Kidney capillary endothelial cell (primary cell): ENCODE results near the gene DAB1.

Experiments used
- DNase-seq: peaks from one replicate; pipeline ENCODE4 v3.0.0-alpha.2; 2018; ENCODE audit warnings: low spot score

Gene DAB1

DNA sequence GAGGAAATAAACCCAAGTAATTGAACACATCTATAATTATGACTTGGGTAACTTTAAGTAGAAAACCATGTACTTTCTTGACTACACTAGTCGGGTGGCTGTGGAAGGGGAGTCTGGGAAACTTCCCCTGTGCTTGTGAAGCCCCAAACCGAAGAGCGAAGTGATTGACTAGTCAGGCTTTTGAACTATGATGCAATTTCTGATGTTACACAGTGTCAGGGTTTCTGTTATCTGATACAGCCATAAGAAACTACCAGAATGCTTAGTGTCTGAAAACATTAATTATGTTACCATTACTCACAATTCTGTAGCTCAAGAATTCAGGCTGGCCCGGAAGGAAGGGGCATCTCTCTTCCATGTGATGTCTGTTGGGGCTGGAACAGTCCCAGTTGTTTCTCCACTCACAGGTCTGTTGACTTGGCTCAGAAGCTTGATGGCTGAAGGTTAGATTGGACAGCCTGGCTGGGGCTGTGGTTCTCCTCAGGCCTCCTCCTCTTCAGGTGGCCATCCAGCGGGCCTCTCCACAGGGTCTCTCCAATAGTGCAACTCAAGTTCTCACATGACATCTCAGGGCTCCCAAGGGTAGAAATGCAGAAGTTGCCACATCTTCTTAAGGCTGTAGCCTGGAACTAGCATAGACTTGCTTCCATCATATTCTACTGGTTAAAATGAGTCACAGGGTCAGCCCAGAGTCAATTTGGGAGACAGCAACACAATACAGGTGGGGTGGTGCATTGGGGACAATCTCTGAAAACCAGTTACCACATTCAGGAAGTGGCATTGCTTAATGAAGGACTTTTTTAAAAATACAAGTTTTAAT, 449.7 kb downstream of the DAB1 start:
- DNase-seq: no peak

DNA sequence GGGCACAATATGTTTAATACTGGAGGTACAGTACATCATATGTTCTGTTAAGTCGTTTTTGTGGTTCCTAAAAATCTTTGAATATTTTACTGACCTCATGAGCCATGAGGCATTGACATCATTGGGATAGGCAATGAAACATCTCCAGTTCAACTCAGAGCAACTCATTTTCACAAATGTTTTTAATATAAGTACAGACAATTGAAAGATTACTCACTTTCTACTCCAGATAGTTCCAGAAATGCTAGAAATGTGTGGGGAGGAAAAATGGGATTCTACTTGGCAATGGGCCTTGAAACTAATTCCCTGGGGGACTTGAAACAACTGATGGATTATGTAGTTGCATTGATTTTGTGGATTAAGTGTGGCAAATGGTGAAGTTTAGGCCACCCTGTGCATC, 450.9 kb downstream of the DAB1 start:
- DNase-seq: no peak

DNA sequence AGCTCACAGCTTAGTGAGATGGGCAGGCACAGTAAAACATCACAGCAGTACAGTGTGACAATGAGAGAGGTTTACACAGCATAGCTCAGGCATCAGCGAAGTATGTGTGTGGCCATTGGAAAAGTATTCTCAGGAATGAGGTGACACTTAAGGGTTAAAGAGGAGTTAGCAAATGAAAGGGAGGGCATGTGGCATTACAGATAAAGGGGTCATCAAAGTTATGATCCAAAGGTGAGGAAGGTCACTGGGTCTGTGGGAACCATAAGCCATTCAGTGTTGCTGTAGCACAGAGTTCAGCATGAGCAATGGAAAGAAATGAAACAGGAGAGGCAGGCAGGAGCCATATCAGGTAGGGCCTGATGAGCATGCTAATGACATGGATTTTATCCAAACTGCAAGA, 453.6 kb downstream of the DAB1 start:
- DNase-seq: no peak

DNA sequence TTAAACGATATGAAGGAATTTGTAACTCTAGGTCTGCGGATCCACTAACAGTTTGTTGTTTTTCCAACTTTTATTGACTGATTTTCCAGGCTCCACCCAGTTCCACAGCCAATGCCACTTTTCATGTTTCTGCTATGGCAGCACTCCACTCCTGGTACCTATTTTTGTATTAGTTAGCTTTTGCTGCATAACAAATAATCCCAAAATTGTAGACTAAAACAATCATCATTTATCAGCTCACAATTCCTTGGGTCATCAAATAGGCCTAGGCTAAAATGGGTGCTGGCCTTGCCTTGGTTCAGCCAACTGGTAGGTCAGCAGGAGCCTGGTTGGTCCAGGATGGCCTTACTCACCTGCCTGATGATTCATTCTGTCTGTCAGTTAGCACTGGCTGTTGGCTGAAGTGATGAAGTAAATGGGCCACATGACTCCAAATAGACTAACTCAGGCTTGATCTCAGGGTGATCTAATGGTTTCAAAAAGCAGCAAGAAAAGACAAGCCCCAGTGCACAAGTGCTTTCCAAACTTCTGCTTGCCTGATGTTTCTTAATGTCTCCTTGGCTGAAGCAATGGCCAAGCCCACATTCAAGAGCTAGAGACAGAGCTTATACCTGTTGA, 454.9 kb downstream of the DAB1 start:
- no peak for DNase-seq

DNA sequence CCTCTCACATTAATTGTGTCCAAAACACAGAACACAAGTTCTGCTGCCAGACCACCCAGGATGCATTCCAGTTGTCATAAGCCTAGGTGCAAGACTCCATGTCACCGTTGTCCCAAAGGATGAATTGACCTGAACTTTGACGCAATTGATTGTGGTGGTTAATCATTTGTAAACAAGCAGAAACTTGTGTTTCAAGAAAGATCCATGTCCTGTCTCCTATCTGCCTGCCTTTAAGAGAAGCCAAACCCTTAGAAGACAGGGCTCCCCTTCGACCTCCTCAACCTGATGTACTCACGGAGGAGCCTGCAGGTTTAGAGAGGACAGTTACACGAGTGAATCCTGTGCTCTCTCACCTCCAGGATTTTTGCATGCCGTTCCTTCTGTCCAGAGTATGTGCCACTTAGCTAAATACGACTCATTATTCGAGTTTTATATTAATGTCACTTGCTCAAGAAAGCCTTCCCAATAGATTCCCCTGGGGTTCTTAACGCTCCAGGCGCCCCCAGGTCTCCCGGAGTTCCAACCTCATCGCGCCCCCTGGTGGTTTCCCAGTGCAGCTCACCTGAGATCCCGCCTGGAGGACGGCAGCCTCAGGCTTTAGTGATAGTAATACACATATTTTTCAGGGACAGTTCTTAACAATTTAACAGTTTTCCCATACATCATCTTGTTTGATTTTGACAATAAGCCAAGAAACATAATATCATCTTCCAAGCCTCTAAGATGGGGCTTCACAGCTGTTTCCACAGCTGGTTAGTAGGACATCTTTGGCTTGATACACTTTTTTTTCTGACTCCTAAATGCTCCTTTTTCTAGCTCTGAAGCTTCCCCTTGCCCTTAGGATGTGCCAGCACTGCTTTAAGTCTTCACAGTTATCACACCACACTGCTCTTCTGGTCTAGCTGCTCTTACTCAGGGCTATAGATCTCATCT, 455.7 kb downstream of the DAB1 start:
- peak; percentile 1 for DNase-seq

DNA sequence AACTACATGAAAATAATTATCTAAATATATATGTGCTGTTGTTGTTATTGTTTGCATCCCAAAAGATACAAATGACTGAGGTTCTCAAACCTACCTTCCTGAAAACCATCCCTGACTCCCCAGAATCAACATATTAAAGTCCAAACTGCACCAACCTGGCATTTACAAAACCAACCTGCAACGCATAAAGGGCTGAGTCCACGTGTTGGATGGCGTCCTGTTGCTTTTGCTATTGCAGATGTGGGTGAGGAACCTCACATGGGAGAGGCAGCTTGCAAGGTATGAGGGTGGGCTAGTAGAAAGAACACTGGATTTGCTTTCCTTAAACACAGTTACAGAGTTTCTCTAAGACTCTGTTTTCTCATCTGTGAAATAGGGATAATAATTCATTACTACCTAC, 456.5 kb downstream of the DAB1 start:
- no peak for DNase-seq

DNA sequence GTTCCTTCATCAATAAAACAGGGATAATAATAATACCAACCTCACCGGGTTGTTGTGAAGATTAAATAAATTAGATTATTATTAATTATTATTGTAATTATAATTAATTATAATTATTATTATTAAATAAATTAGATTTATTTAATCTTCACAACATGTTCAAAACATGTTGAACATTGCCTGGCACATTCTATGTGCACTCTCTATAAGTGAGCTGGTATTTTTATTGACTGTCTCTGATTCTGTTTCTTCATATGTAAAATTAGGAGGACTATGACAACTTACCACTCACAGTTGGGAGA, 457.2 kb downstream of the DAB1 start:
- DNase-seq: no peak

DNA sequence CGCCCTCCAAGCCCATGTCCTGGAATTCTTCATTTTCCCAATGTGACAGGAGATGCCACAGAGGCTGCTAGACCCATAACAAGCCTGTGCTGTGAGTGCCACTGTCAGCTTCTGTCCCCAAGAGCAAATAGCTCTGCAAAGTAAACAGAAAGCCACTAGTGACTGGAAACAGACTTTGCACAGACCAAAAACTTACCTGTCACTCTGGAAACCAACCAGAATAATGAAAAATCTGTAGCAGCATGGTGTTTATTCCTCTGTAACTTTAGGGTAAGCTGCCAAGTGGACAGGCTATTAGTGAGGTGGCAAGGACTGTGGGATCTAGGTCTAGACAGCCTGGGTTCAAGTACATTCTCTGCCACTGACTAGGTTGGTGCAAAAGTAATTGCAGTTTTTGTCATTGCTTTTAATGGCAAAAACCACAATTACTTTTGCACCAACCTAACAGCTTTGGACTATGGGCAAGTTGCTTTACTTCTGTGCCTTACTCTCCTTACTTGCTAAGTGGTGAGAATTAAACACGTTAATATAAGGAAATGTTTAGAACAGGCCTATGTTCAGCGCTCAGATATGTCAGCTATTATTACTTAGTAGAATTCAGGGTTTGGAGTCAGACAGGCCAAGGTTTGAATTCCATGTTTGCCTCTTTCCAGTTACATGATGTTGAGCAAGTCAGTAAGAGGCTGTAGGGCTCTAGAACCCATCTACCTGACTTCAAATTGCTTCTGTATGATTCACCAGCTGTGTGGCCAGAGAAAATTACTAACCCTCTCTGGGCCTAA, 457.8 kb downstream of the DAB1 start, which contains the start of gene C8B:
TSS of gene C8B (minus strand) at position 100 of the 782 bp plus-strand sequence. CDS start at position 33, 67 bp downstream.
- no peak for DNase-seq

DNA sequence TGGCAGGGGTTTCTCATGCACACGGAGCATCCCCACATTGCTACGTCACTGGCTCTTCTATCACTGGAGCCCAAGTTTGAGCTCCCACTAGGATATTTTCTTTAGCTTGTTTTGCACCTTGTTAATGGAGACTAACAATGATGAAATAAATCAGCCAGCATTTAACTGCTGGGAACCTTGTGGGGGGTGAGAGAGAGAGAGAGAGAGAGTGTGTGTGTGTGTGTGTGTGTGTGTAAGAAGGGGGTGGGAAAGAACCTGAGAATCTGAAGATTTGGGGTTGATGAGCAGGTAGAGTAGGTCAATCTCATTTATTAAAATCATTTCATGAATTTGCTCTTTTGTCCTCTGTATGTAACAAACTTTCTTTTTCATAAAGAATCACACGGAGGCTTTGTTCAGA, 458.7 kb downstream of the DAB1 start:
- DNase-seq: no peak

DNA sequence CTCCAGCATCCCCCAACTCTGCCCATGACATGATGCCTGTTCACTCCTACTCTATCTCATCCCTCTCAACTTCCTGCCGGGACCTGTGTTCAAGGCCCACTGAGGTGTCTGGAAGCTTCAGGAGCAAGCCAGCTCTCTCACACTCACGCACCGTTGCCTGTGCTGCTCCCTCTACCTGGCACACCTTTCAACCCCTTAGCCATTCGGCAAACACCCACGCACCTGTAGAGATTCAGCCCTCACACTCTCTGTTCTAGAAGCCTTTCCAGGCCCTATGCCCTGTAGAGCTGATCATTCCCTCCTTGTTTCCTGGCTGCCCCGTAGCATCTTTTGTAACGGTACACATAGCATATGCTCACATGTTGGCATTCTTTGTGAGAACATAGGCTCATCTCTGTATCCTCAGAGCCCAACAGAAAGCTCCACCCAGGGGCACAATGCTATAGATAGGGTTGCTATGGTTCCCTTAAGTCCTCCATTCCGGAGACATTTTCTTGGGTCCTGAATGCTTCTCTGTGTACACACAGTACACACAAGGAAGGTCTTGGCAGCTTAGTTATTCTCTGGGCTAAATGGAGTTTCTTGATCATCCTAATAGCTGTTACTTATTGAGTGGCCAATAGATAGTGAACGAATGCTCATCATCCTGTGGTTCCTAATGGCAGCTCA, 459.4 kb downstream of the DAB1 start:
- no peak for DNase-seq

DNA sequence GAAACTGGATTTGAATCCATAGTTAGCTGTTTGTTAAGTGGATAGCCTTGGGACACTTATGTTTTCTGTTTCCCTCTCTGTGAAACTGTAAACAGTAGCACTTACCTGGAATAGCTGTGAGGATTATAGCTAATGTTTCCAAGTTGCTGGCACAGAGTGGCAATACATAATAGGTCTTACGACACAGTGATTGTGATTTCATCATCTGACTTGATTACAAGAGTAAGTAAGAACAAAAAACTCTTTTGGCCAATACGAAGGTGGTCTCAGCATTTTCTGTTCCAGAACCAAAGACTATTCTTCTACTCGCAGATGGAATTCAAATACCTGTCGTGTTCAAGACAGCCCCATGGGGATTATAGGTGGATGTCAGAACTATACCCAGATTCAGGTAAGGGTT, 460.2 kb downstream of the DAB1 start:
- no peak for DNase-seq

DNA sequence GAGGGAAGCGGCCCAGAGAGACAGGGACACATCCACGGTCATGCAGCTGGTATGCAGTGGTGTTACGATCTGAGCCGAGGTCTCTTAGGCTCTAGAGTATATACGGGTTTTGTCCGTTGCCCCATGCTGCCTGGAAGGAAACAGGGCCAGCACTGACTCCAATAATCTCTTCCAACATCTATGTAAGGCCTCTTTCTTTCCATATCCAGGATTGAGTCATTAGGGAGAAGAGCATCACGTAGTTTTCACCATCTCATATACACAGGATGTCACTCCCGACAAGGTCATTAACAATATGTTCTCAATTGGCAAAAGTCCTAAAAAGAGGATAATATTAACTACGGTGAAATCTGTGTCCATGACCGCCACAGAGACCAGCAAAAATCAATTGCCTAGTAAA, 462.4 kb downstream of the DAB1 start:
- DNase-seq: no peak

DNA sequence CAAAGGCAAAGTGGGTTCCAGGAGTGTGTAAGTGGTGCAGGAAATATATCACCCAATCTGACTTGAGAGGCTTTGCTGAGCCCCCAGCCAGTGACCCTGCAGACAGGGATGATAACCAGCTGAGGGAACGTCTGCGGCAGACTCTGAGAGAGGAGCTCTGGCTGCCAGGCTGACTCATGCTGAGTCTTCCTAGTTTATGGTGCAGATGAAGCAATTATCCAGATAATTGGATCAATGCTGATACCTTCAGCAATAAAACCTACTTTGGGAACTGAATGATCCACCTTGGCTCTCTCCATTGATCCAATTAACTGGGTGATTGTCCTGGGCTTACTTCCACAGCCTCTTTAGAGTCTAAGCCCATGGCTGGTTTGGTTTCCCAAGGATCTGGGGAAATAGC, 465.3 kb downstream of the DAB1 start:
- DNase-seq: no peak

DNA sequence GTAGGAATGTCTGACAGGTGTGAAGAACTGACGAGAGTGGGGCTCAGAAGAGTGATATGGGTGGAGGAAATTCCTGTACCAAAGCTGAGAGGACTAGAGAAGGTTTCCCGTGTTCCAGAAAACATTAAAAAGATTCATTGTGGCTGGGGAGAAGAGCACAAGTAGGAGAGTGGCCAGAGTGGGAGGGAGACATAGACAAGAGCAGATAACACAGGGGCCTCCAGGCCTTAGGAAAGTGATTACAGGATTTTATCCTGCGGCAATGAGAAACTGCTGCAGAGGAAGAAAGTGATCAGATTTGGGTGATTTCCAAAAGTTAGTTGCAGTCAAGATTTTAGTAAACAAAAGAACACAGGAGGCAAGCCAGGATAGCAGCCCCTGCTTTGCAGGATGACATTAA, 465.9 kb downstream of the DAB1 start:
- no peak for DNase-seq

DNA sequence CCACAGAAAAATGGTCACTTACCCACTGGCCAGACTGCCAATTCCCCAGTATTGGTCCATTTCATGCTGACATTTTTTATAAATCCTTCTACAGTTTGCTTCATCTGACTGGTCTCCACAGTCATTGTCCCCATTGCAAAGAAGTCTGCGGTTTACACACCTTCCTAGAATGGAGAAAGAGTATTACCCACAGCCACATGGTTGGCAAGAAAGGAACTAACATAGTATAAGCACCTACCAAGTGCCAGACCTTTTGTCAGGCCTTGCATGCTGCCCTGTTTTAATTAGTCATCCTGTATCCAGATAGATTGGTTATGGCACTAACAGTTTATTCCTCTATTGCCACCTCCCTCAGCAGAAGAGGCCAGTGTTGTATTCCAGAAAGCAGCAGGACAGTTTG, 469.2 kb downstream of the DAB1 start:
- DNase-seq: no peak

DNA sequence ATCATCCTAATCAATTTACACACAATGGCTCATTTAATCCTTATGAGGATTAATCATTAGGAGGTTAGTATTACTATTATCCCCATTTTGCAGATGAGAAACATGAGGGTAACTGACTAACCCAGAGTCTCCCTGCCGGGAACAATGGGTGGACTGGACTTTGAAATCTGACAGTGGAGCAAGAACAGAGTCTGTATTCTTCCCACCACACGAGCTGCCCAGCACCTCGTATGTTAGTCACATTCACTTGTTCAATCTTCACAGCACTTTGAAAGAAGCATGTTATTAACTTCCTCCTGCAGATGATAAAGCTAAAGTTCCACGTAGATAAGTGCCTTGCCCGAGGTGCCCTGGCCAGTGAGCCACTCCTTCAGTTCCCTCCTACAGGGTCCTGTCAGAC, 470.5 kb downstream of the DAB1 start:
- no peak for DNase-seq

DNA sequence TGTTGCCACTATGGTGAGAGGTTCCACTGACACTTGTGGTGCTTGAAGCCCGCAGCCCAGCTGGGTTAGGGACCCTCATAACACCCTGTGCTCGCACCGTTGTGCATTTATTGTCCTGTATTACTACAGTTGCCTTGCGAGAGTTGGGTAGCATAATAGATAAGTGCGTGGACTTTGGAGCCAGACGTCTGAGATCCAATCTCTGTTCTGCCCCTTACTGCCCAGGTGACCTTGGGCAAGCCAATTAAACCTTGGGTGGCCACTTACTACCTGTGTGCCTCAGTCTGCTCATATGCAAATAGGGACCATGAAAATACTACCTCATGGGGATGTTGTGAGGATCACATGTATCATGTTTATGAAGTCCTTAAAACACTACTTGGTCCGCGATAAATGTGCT, 471.4 kb downstream of the DAB1 start:
- DNase-seq: no peak

DNA sequence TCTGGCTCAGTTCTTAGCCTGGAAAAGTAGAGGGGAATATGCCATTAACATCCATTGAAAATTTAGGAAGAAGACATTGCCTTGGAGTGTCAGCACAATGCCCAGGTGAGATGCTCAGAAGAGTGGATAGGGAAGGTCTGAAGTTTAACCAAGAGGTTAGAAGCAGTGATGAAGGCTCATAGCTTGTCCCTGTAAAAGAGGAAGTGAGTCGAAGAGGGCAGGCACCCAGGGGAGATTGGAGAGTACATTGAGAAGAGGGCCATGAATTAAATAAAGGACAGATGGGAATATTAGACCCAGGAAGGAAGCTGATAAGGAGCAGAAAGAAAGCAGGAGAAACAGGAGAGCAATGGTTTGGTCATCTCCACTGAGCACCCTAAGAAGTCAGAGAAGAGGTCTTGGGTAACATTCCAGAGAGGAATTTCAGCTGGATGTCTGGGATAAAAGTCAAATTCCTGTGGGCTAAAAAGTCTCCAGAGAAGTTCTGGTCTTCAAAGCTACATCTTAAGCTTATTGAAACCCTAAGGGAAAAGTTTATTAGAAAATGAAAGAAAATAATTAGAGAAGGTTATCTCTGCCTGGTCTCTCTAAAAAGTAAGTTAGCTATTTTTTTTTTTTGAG, 475.3 kb downstream of the DAB1 start:
- no peak for DNase-seq
